OCI-LY3 (cell line): ENCODE results near the gene SORCS1.

ENCODE experiments used
- EZH2phosphoT487 ChIP-seq: fragments of 200-600 bp; shearing (Covaris generic); IDR thresholded peaks from 2 replicates; pipeline ENCODE4 v1.6.1; 2018; ENCODE audit warnings: antibody characterized with exemption, mixed run types, low read depth
- TF ChIP-seq, protein P1 (sequence below): fragments of 200-600, 300-600 bp; sonication (generic); IDR thresholded peaks from 2 replicates; pipeline ENCODE4 v1.5.1; 2014; ENCODE audit warnings: antibody characterized with exemption, low read length, low read depth

DNA sequence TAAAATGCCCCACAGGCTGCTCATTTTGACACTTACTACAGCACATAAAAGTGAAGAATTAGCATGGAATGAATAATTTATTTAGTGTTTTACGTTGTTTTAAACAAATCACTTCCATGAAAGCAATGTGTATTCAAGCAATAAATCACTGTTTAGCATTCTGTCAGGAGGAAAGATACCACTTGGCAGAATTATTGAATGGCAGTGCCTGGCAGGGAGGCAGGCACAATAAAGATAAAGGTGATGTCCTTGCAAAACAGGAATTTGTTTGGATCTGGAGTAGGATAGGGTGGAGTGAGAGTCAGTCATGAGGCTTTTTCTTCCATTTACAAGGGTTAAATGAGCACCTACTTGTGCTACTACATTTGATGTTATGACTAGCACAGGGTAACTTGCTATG is 190.8 kb downstream of the SORCS1 start:
- TF ChIP-seq, protein P1, sequence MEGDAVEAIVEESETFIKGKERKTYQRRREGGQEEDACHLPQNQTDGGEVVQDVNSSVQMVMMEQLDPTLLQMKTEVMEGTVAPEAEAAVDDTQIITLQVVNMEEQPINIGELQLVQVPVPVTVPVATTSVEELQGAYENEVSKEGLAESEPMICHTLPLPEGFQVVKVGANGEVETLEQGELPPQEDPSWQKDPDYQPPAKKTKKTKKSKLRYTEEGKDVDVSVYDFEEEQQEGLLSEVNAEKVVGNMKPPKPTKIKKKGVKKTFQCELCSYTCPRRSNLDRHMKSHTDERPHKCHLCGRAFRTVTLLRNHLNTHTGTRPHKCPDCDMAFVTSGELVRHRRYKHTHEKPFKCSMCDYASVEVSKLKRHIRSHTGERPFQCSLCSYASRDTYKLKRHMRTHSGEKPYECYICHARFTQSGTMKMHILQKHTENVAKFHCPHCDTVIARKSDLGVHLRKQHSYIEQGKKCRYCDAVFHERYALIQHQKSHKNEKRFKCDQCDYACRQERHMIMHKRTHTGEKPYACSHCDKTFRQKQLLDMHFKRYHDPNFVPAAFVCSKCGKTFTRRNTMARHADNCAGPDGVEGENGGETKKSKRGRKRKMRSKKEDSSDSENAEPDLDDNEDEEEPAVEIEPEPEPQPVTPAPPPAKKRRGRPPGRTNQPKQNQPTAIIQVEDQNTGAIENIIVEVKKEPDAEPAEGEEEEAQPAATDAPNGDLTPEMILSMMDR: no peak
- TF ChIP-seq EZH2phosphoT487: no peak
